Erythroblast (primary cell): ENCODE data around the gene JAZF1.

Experiments
- GATA1 ChIP-seq: IDR thresholded peaks from 2 replicates; pipeline ENCODE4 v1.6.1; 2011; ENCODE audit warnings: low read depth, mild to moderate bottlenecking, control low read depth, low read length, moderate library complexity
- POLR2A ChIP-seq: IDR thresholded peaks from 2 replicates; pipeline ENCODE4 v1.6.1; 2011; ENCODE audit warnings: mild to moderate bottlenecking, low read length

DNA sequence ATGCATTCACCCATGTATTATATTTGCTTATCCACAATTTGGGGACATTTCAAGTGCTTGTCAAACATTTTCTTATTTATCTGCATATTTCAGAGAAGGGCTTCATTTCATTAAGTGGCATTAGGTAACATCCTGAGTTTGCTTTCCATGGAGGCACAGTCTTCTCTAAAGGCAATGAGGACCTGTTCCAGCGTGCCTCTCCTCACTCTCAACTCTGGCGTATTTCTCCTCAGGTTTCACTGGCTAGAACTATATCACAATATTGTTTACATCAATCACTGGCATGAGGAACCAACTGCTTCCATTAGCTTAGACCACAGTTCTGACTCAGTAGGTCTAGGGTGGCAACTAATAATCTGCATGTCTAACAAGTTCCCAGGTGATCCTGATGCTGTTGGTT is 263.5 kb downstream of the JAZF1 start:
- TF ChIP-seq GATA1 (no peak), POLR2A (no peak)
